ENCODE results near the gene C6orf89. TPM values are rescaled to one million over a fixed set of nuclear protein-coding genes. Genes with fewer than 3 reads are reported as not detected.
"Not testable (repeated sequence)": the region's sequence is repeated elsewhere in the genome, so short reads cannot be mapped to it uniquely, and the experiment has no call there.

C6orf89 gene
- polyA plus RNA-seq, 2 of the 4 experiments (the other 2 are of a cell fraction): 13.8 to 27.0 TPM

DNA sequence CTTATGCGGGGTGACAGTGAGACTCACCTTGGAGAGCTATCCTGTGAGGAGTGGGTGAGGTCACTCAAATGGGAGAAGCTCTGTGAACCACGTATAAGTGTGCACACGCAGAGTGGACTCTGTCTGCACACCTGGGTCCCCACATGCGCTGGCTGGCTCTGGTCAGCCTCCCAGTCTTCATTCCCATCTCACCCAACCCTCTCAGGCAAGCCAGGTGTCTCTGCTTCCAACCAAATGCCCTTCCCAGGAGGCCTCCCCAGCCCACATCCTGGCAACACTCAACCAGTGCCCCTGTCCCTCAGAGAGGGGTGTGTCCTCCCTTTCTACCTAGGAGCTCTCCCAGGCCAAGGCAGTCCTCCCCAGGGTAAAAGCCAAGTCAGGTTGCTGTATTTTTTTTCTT, 60.8 kb downstream of the C6orf89 start (continued):
- TF ChIP-seq, protein P1, sequence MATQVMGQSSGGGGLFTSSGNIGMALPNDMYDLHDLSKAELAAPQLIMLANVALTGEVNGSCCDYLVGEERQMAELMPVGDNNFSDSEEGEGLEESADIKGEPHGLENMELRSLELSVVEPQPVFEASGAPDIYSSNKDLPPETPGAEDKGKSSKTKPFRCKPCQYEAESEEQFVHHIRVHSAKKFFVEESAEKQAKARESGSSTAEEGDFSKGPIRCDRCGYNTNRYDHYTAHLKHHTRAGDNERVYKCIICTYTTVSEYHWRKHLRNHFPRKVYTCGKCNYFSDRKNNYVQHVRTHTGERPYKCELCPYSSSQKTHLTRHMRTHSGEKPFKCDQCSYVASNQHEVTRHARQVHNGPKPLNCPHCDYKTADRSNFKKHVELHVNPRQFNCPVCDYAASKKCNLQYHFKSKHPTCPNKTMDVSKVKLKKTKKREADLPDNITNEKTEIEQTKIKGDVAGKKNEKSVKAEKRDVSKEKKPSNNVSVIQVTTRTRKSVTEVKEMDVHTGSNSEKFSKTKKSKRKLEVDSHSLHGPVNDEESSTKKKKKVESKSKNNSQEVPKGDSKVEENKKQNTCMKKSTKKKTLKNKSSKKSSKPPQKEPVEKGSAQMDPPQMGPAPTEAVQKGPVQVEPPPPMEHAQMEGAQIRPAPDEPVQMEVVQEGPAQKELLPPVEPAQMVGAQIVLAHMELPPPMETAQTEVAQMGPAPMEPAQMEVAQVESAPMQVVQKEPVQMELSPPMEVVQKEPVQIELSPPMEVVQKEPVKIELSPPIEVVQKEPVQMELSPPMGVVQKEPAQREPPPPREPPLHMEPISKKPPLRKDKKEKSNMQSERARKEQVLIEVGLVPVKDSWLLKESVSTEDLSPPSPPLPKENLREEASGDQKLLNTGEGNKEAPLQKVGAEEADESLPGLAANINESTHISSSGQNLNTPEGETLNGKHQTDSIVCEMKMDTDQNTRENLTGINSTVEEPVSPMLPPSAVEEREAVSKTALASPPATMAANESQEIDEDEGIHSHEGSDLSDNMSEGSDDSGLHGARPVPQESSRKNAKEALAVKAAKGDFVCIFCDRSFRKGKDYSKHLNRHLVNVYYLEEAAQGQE (IDR thresholded peaks at IDR 0.05): no peak
- no peak for TF ChIP-seq HEYL (CRISPR knock-in tag; IDR thresholded peaks at IDR 0.05)
- TF ChIP-seq SREBF2 (IDR thresholded peaks at IDR 0.05): no peak
- no peak for TF ChIP-seq FOSL2 (IDR thresholded peaks at IDR 0.05)
- no peak for TF ChIP-seq FOSL2 (CRISPR knock-in tag; IDR thresholded peaks at IDR 0.05)
- no peak for TF ChIP-seq HOXB5 (CRISPR knock-in tag; IDR thresholded peaks at IDR 0.05)

DNA sequence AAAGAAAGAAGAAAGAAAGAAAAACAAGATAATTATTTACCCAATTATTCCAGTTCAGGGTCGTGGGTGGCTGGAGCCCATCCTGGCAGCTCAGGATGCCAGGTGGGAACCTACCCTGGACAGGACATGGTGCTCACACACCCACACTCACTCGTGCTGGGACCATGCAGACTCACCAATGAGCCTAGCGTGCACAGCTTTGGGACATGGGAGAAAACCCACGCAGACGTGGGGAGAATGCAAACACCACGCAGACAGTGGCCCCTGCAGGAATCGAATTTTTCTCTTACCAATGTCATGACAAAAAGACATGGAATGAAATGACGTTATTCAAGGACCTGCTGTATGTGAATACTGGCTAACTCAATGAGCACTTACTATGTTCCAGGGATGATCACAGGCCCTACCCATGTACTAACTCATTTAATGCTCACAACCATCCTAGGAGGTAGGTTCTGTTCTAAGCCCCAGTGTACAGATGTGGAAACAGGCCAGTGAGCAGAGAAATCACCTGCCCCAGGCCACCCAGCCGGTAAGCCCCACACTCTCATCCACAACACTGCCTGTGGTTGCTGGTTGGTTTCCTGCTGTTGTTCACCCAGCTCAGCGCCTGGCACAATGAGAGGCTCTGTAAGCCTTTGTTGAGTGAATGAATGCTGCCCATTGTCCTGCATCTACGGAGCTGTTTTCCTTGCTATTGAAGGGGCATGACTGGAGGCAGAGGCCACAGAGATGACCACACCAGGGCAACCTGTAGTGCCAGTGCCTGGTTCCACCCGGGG, 62.0 kb downstream of the C6orf89 start:
- CTCF ChIA-PET: no interaction called here

DNA sequence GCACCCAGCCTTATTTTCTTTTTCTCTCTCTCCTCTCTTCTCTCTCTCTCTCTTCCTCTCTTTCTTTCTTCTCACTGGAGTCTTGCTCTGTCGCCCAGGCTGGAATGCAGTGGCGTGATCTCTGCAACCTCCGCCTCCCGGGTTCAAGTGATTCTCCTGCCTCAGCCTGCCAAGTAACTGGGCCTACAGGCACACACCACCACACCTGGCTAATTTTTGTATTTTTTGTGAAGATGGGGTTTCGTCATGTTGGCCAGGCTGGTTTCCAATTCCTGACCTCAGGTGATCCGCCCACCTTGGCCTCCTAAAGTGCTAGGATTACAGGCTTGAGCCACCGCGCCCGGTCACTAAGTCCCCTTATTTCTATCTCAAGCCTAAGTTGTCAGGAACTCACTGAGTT, 63.3 kb downstream of the C6orf89 start:
- DNase-seq (ENCODE audit: low read depth in 1 of 2, low spot score in 1 of 2); H3K4me2 ChIP-seq; H3K9me3 ChIP-seq; FAIRE-seq; H3K4me1 ChIP-seq; ATAC-seq; H3K4me3 ChIP-seq; H3K27ac ChIP-seq; POLR2A ChIA-PET: not testable (repeated sequence)
- 94% methylated on average over 9 of the region's 9 CpGs for WGBS (ENCODE audit: missing lambda C conversion rate)
- CTCF ChIA-PET: interaction anchor here (0.7 kb wide), 1 partner anchor 32 kb away, joined by 3 read pairs; no protein-coding TSS in a partner anchor

More for the DNA sequence above, 62.0 kb downstream of the C6orf89 start:
- Histone ChIP-seq H3K27ac (no peak overlapping the region), H3K9me3 (no peaks in the 10 kb centered on the region), H3K4me1 (no peaks in the 10 kb centered on the region), H3K4me3 (no peak overlapping the region), H3K4me2 (no peak overlapping the region)
- 62% methylated on average over 12 of the region's 12 CpGs for WGBS (ENCODE audit: missing lambda C conversion rate)
- FAIRE-seq (no peak), DNase-seq (ENCODE audit: low read depth in 1 of 2, low spot score in 1 of 2) (no peak), ATAC-seq (no peak; a peak in 1 of 6 replicates)
- POLR2A ChIA-PET: no interaction called here
- TF ChIP-seq NR3C1 (IDR thresholded peaks at IDR 0.05) (no peak), MAFK (IDR thresholded peaks at IDR 0.05; ENCODE audit: partially characterized antibody) (no peak)
- TF ChIP-seq, protein P2, sequence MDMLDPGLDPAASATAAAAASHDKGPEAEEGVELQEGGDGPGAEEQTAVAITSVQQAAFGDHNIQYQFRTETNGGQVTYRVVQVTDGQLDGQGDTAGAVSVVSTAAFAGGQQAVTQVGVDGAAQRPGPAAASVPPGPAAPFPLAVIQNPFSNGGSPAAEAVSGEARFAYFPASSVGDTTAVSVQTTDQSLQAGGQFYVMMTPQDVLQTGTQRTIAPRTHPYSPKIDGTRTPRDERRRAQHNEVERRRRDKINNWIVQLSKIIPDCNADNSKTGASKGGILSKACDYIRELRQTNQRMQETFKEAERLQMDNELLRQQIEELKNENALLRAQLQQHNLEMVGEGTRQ (IDR thresholded peaks at IDR 0.05): no peak

DNA sequence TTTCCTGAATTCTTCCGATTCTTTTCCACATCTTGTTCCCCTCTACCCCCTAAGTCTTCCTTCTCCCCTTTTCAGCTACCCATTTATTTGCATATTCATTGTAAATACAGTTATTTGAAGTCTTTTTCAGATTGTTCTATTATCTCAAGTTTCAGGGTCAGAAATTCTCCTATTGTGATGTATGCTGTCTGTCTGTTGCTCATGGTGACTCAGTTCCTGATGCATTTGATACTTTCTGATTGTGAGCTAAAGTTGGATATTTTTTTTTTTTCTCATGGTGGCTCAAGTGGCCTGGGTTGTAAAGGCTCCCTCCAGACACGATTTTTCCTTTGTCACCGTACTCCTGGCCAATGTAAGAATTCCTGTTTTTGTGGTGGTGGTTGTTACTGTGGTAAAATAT, 63.9 kb downstream of the C6orf89 start:
- 61% methylated on average over 3 of the region's 3 CpGs for WGBS (ENCODE audit: missing lambda C conversion rate)
- H3K27ac ChIP-seq: no peak overlapping the region
- ChIA-PET CTCF (interaction anchor here (0.7 kb wide), 1 partner anchor 31 kb away, joined by 3 read pairs; no protein-coding TSS in a partner anchor), POLR2A (no interaction called here)
- no peaks in the 10 kb centered on the region for H3K9me3 ChIP-seq
- H3K4me3 ChIP-seq: no peak overlapping the region
- H3K4me2 ChIP-seq: no peak overlapping the region
- DNase-seq (ENCODE audit: low read depth in 1 of 2, low spot score in 1 of 2): no peak
- no peak for TF ChIP-seq FOSL2 (IDR thresholded peaks at IDR 0.05)
- no peak for TF ChIP-seq FOSL2 (CRISPR knock-in tag; IDR thresholded peaks at IDR 0.05)
- TF ChIP-seq ZC3H11A (IDR thresholded peaks at IDR 0.05): no peak
- no peak for TF ChIP-seq ESRRA (IDR thresholded peaks at IDR 0.05; ENCODE audit: borderline replicate concordance, low read length)
- TF ChIP-seq NFE2L2 (conservative IDR thresholded peaks at IDR 0.05; ENCODE audit: low read length): no peak
- no peak for TF ChIP-seq KDM5A (IDR thresholded peaks at IDR 0.05)
- no peak for TF ChIP-seq BHLHE40 (IDR thresholded peaks at IDR 0.05; ENCODE audit: low read depth, low read length)
- TF ChIP-seq, protein P3, sequence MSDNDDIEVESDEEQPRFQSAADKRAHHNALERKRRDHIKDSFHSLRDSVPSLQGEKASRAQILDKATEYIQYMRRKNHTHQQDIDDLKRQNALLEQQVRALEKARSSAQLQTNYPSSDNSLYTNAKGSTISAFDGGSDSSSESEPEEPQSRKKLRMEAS (IDR thresholded peaks at IDR 0.05): no peak
- TF ChIP-seq, protein P4, sequence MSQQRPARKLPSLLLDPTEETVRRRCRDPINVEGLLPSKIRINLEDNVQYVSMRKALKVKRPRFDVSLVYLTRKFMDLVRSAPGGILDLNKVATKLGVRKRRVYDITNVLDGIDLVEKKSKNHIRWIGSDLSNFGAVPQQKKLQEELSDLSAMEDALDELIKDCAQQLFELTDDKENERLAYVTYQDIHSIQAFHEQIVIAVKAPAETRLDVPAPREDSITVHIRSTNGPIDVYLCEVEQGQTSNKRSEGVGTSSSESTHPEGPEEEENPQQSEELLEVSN (IDR thresholded peaks at IDR 0.05; ENCODE audit: borderline replicate concordance, low read depth): no peak
- FAIRE-seq: no peak
- H3K4me1 ChIP-seq: no peaks in the 10 kb centered on the region
- ATAC-seq: no peak
